Ishikawa (cell line): ENCODE data around the gene PACSIN3.

Experiments
- CEBPB ChIP-seq: IDR thresholded peaks from 2 replicates; pipeline ENCODE4 v1.6.1; 2012
- CREB1 ChIP-seq: IDR thresholded peaks from 2 replicates; pipeline ENCODE4 v1.6.1; 2012; ENCODE audit warnings: low read depth
- EGR1 ChIP-seq: IDR thresholded peaks from 2 replicates; pipeline ENCODE4 v1.6.1; 2012
- FOXM1 ChIP-seq: IDR thresholded peaks from 2 replicates; pipeline ENCODE4 v1.6.1; 2012; ENCODE audit warnings: low read depth, borderline replicate concordance
- NFIC ChIP-seq: IDR thresholded peaks from 2 replicates; pipeline ENCODE4 v1.6.1; 2012
- RAD21 ChIP-seq: IDR thresholded peaks from 2 replicates; pipeline ENCODE4 v1.6.1; 2012; ENCODE audit warnings: low read depth
- TAF1 ChIP-seq: IDR thresholded peaks from 2 replicates; pipeline ENCODE4 v1.6.1; 2012; ENCODE audit warnings: low read depth, mild to moderate bottlenecking
- TCF12 ChIP-seq: IDR thresholded peaks from 2 replicates; pipeline ENCODE4 v1.6.1; 2012; ENCODE audit warnings: low read depth
- TEAD4 ChIP-seq: IDR thresholded peaks from 2 replicates; pipeline ENCODE4 v1.6.1; 2012
- YY1 ChIP-seq: IDR thresholded peaks from 2 replicates; pipeline ENCODE4 v1.6.1; 2012; ENCODE audit warnings: low read depth
- ZBTB7A ChIP-seq: IDR thresholded peaks from 2 replicates; pipeline ENCODE4 v1.6.1; 2012; ENCODE audit warnings: low read depth
- TF ChIP-seq, protein P1 (sequence below): IDR thresholded peaks from 2 replicates; pipeline ENCODE4 v1.6.1; 2012
- TF ChIP-seq, protein P2 (sequence below): IDR thresholded peaks from 2 replicates; pipeline ENCODE4 v1.6.1; 2012
- TF ChIP-seq, protein P3 (sequence below): IDR thresholded peaks from 2 replicates; pipeline ENCODE4 v1.6.1; 2012; ENCODE audit warnings: low read depth, mild to moderate bottlenecking

Gene PACSIN3

DNA sequence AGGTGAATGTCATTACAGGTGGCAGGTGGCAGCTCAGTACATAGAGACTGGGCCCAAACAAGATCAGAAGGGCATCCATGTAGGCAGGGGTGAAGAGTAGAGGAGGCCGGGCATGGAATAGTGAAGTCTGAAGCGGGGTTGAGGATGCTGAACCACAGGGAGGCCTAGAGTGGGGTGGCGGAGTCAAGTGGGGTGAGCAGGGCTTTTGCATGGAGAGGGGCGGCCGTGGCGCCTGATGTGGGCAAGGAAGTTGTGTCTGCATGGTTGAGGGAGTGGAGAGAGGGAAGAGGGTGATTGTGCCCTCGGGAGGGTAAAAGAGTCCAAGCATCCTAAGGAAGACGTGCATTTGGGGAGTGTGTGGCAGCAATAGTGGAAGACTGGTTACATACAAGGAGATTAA is 42.9 kb upstream of the PACSIN3 start:
- TF ChIP-seq TAF1 = no peak
- TF ChIP-seq, protein P1, sequence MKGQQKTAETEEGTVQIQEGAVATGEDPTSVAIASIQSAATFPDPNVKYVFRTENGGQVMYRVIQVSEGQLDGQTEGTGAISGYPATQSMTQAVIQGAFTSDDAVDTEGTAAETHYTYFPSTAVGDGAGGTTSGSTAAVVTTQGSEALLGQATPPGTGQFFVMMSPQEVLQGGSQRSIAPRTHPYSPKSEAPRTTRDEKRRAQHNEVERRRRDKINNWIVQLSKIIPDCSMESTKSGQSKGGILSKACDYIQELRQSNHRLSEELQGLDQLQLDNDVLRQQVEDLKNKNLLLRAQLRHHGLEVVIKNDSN = no peak
- no peak for TF ChIP-seq TCF12
- TF ChIP-seq NFIC = no peak
- TF ChIP-seq, protein P2, sequence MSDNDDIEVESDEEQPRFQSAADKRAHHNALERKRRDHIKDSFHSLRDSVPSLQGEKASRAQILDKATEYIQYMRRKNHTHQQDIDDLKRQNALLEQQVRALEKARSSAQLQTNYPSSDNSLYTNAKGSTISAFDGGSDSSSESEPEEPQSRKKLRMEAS = no peak
- no peak for TF ChIP-seq YY1
- TF ChIP-seq, protein P3, sequence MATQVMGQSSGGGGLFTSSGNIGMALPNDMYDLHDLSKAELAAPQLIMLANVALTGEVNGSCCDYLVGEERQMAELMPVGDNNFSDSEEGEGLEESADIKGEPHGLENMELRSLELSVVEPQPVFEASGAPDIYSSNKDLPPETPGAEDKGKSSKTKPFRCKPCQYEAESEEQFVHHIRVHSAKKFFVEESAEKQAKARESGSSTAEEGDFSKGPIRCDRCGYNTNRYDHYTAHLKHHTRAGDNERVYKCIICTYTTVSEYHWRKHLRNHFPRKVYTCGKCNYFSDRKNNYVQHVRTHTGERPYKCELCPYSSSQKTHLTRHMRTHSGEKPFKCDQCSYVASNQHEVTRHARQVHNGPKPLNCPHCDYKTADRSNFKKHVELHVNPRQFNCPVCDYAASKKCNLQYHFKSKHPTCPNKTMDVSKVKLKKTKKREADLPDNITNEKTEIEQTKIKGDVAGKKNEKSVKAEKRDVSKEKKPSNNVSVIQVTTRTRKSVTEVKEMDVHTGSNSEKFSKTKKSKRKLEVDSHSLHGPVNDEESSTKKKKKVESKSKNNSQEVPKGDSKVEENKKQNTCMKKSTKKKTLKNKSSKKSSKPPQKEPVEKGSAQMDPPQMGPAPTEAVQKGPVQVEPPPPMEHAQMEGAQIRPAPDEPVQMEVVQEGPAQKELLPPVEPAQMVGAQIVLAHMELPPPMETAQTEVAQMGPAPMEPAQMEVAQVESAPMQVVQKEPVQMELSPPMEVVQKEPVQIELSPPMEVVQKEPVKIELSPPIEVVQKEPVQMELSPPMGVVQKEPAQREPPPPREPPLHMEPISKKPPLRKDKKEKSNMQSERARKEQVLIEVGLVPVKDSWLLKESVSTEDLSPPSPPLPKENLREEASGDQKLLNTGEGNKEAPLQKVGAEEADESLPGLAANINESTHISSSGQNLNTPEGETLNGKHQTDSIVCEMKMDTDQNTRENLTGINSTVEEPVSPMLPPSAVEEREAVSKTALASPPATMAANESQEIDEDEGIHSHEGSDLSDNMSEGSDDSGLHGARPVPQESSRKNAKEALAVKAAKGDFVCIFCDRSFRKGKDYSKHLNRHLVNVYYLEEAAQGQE = no peak
- no peak for TF ChIP-seq ZBTB7A
- TF ChIP-seq TEAD4 = no peak
- no peak for TF ChIP-seq CEBPB

DNA sequence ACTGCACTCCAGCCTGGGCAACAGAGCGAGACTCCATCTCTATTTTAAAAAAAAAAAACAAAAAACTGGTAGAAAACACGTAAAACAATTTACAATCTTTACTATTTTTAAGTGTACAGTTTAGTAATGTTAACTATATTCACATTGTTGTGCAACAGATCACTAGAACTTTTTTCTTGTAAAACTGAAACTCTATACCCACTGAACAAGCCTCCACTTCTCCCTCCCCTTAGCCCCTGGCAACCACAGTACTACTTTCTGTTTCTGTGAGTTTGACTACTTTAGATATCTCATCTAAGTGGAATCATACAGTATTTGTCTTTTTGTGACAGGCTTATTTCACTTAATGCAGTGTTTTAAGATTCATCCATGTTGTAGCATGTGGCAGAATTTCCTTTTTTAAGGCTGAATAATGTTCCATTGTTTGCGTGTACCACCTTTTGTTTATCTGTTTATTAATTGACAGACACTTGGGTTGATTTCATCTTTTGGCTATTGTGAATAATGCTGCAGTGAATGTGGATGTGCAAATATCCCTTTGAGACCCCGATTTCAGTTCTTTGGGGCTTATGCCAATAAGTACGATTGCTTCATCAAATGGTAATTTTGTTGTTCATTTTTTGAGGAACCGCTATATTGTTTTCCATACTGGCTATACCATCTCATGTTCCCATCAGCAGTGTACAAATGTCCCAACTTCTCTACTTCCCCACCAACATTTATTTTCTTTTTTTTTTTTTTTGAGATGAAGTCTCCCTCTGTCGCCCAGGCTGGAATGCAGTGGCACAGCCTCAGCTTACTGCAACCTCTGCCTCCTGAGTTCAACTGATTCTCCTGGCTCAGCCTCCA is 39.5 kb upstream of the PACSIN3 start:
- TF ChIP-seq, protein P1 = no peak
- no peak for TF ChIP-seq FOXM1
- TF ChIP-seq NFIC = no peak
- TF ChIP-seq, protein P2 = no peak
- no peak for TF ChIP-seq YY1
- no peak for TF ChIP-seq TCF12
- TF ChIP-seq CREB1 = no peak

GRCh38 chr11:47222696-47223095 is 36.5 kb upstream of the PACSIN3 start:
- TF ChIP-seq, protein P1 = no peak
- no peak for TF ChIP-seq YY1
- no peak for TF ChIP-seq ZBTB7A
- no peak for TF ChIP-seq CREB1
- no peak for TF ChIP-seq EGR1
- no peak for TF ChIP-seq TCF12
- no peak for TF ChIP-seq NFIC
- TF ChIP-seq RAD21 = no peak
- TF ChIP-seq, protein P3 = no peak

GRCh38 chr11:47220401-47220821 is 34.2 kb upstream of the PACSIN3 start:
- TF ChIP-seq CREB1 (no peak), FOXM1 (no peak), RAD21 (no peak), YY1 (no peak), TEAD4 (no peak), TCF12 (no peak)
- TF ChIP-seq, protein P1 = no peak
- TF ChIP-seq, protein P3 = no peak
